ENCODE results near the gene ORC4.

The ORC4 gene

DNA sequence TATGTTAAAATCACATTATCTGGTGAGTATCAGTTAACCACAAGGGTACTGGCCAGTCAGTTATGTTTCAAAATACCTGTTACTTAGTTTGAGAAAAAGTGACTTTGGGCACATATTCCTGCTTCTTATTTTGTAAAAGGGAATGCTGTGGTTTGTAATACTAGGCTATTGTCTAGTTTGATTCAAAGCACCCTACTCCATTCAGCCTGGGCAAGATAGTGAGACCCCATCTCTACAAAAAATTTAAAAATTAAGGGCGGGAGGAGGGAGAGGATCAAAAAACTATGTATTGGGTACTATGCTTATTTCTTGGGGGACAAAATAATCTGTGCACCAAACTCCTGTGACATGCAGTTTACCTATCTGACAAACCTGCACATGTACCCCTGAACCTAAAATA is 19.2 kb upstream of the ORC4 start:
- H3K4me1 ChIP-seq (ENCODE audit: insufficient read depth, low read length) = peaks cover 10% of the 10 kb centered on the region
- H3K36me3 ChIP-seq (ENCODE audit: insufficient read depth, low read depth, low read length) = no peaks in the 10 kb centered on the region
- no peak overlapping the region for H3K27ac ChIP-seq (ENCODE audit: low read length)

DNA sequence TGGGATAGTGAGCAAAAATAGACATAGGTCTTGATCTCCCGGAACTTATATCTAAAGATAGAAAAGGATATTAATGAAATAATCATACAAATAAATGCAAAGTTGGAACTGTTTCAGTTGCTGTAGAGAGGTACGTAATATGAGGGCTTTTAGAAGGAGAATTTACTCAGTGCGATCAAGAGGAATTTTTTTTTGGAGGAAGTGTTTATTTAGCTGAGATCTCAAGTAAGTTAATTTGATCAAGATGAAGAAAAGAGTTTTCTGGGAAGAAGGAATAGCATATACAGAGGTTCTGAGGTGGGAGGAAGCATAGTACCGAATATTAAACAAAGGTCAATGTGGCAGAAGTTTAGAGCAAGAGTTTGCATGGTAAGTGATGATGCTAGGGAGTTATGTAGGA is 11.7 kb upstream of the ORC4 start:
- no peaks in the 10 kb centered on the region for H3K27me3 ChIP-seq (ENCODE audit: insufficient read depth, low read length)
- H3K9me3 ChIP-seq (ENCODE audit: insufficient read depth, low read depth, low read length) = no peaks in the 10 kb centered on the region
- no peak overlapping the region for H3K27ac ChIP-seq (ENCODE audit: low read length)
- no peak overlapping the region for H3K4me3 ChIP-seq (ENCODE audit: low read length)
- no peaks in the 10 kb centered on the region for H3K4me1 ChIP-seq (ENCODE audit: insufficient read depth, low read length)
- H3K9ac ChIP-seq (ENCODE audit: low read depth, low read length) = no peak overlapping the region
- H3K36me3 ChIP-seq (ENCODE audit: insufficient read depth, low read depth, low read length) = no peaks in the 10 kb centered on the region

More for the DNA sequence above, 19.2 kb upstream of the ORC4 start:
- no peaks in the 10 kb centered on the region for H3K9me3 ChIP-seq (ENCODE audit: insufficient read depth, low read depth, low read length)
- no peaks in the 10 kb centered on the region for H3K27me3 ChIP-seq (ENCODE audit: insufficient read depth, low read length)
- no peak overlapping the region for H3K9ac ChIP-seq (ENCODE audit: low read depth, low read length)
- no peak overlapping the region for H3K4me3 ChIP-seq (ENCODE audit: low read length)

DNA sequence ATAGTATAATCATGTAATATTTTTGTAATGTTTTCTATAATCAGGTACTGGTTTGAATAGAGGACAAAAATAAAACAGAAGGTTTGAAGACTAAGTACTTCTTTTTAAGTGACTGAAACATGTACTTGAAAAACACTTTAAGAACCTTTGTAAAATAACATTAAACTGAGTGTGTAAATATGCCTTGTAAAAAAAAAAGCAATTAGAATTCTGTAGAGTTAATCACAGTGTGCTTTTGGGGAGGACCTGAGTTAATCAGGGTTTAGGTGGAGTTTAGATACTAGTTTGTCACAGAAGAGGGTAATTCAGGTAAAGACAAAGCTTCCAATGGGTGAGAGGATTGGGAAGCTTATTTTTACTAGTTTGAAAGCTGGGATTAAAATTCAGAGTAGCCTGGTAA is 10.6 kb upstream of the ORC4 start:
- Histone ChIP-seq H3K9me3 (ENCODE audit: insufficient read depth, low read depth, low read length) (no peaks in the 10 kb centered on the region), H3K36me3 (ENCODE audit: insufficient read depth, low read depth, low read length) (no peaks in the 10 kb centered on the region), H3K27ac (ENCODE audit: low read length) (no peak overlapping the region), H3K4me3 (ENCODE audit: low read length) (no peak overlapping the region), H3K9ac (ENCODE audit: low read depth, low read length) (no peak overlapping the region), H3K27me3 (ENCODE audit: insufficient read depth, low read length) (no peaks in the 10 kb centered on the region), H3K4me1 (ENCODE audit: insufficient read depth, low read length) (no peaks in the 10 kb centered on the region)

DNA sequence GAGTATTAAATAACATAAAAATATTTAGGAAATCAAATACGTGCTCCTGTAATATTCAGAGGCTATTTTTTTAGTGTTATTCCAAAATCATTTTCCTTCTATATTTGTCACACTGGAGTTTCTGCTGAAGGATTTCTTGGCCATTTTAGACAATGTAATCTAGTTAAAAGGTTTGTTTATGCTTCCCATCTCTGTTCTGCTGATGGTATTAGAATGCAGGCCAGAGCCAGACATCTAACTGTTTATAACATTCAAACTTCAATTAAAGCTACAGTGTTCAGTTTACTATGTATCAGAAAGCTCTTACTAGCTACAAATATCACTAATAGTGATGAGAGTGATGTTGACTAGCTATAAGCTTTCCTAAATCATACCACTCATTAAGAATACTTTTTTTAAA is 8.2 kb upstream of the ORC4 start:
- Histone ChIP-seq H3K36me3 (ENCODE audit: insufficient read depth, low read depth, low read length) (0 out of 2 replicates have a peak, but pooled peaks cover 4% of the 10 kb centered on the region), H3K27ac (ENCODE audit: low read length) (no peak overlapping the region), H3K27me3 (ENCODE audit: insufficient read depth, low read length) (no peaks in the 10 kb centered on the region), H3K4me1 (ENCODE audit: insufficient read depth, low read length) (no peaks in the 10 kb centered on the region), H3K9me3 (ENCODE audit: insufficient read depth, low read depth, low read length) (no peaks in the 10 kb centered on the region), H3K9ac (ENCODE audit: low read depth, low read length) (no peak overlapping the region), H3K4me3 (ENCODE audit: low read length) (no peak overlapping the region)

DNA sequence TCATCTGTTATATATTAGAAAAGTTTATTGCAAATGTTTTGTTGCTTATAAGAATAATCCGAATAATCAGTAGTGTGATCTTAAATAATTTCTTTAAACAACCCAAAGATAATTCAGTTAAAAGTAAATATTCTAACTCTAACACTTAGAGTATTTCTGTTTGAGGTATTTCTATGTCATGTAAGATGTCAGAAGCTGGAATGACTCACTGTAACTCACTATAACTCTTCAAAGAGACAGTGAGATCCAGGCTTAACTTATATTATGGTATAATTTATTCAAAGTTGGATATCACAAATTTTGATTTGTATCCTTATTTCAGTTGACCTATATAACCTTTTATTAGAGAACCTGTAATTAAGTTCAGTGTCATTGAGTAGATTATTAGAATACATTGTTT is 7.3 kb upstream of the ORC4 start:
- no peaks in the 10 kb centered on the region for H3K27me3 ChIP-seq (ENCODE audit: insufficient read depth, low read length)
- no peaks in the 10 kb centered on the region for H3K9me3 ChIP-seq (ENCODE audit: insufficient read depth, low read depth, low read length)
- peaks cover 1% of the 10 kb centered on the region; the same call in 1 of the 2 replicates for H3K4me1 ChIP-seq (ENCODE audit: insufficient read depth, low read length)
- H3K27ac ChIP-seq (ENCODE audit: low read length) = no peak overlapping the region
- H3K4me3 ChIP-seq (ENCODE audit: low read length) = no peak overlapping the region
- no peak overlapping the region for H3K9ac ChIP-seq (ENCODE audit: low read depth, low read length)
- 0 out of 2 replicates have a peak, but pooled peaks cover 4% of the 10 kb centered on the region for H3K36me3 ChIP-seq (ENCODE audit: insufficient read depth, low read depth, low read length)

DNA sequence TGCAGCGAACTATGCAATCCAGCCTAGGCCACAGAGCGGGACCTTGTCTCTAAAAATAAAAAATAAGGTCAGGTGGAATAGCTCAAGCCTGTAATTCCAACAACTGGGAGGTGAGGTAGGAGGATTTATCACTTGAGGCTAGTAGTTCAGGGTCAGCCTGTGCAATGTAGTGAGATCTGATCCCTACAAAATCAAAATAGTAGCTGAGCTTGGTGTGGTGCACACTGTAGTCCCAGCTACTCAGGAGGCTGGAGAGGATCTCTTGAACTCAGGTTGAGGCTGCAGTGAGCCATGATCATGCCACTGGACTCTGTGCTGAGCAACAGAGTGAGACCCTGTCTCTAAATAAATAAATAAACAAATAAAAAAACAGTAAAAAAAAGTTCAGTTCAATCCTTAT is 6.0 kb upstream of the ORC4 start:
- Histone ChIP-seq H3K36me3 (ENCODE audit: insufficient read depth, low read depth, low read length) (0 out of 2 replicates have a peak, but pooled peaks cover 4% of the 10 kb centered on the region), H3K9me3 (ENCODE audit: insufficient read depth, low read depth, low read length) (no peaks in the 10 kb centered on the region), H3K4me3 (ENCODE audit: low read length) (no peak overlapping the region), H3K9ac (ENCODE audit: low read depth, low read length) (no peak overlapping the region), H3K27ac (ENCODE audit: low read length) (no peak overlapping the region), H3K4me1 (ENCODE audit: insufficient read depth, low read length) (peaks cover 10% of the 10 kb centered on the region; the same call in 1 of the 2 replicates), H3K27me3 (ENCODE audit: insufficient read depth, low read length) (no peaks in the 10 kb centered on the region)

DNA sequence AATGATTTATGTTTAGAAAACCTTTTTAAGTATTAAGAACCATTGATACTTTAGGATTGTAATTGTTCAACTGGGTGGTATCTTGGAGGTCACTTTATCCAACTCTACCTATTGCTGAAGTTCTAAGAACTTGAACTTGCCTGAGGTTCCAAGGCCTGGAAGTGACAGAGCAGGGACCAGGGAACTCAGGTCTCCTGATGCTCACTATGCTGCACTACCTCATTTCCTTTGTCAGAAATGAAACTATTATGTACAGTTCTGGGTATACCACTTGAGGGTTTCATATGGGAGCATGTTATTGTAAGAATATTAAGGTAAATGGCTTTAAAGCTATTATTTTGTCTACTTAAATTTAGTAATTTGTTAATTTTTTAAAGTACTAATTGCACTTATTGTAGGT is 3.3 kb upstream of the ORC4 start:
- Histone ChIP-seq H3K4me3 (ENCODE audit: low read length) (no peak overlapping the region), H3K27me3 (ENCODE audit: insufficient read depth, low read length) (no peaks in the 10 kb centered on the region), H3K27ac (ENCODE audit: low read length) (no peak overlapping the region), H3K9ac (ENCODE audit: low read depth, low read length) (no peak overlapping the region; the same call in 1 of the 2 replicates), H3K36me3 (ENCODE audit: insufficient read depth, low read depth, low read length) (0 out of 2 replicates have a peak, but pooled peaks cover 4% of the 10 kb centered on the region), H3K9me3 (ENCODE audit: insufficient read depth, low read depth, low read length) (no peaks in the 10 kb centered on the region), H3K4me1 (ENCODE audit: insufficient read depth, low read length) (peaks cover 10% of the 10 kb centered on the region; the same call in 1 of the 2 replicates)

DNA sequence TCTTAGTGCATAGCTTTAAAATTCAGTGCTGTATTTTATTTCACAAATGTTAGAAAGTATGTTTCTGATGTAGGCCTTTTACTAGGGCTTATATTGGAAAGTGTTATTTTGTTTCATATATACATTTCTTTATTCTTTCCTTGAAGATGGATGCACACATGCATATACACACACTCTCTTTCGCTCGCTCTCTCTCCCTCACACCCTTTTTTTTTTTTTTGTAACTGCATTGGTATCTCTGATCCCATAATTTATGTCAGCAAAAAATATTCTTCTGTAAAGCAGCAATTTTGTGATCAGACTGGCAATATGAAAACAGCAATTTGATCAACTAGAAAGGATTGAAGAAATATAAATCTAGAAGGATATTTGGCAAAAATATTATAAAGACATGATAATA is 2.3 kb upstream of the ORC4 start:
- H3K4me1 ChIP-seq (ENCODE audit: insufficient read depth, low read length) = peaks cover 14% of the 10 kb centered on the region; the same call in 1 of the 2 replicates
- no peak overlapping the region for H3K27ac ChIP-seq (ENCODE audit: low read length)
- no peak overlapping the region; the same call in 1 of the 2 replicates for H3K9ac ChIP-seq (ENCODE audit: low read depth, low read length)
- H3K36me3 ChIP-seq (ENCODE audit: insufficient read depth, low read depth, low read length) = 0 out of 2 replicates have a peak, but pooled peaks cover 4% of the 10 kb centered on the region
- H3K9me3 ChIP-seq (ENCODE audit: insufficient read depth, low read depth, low read length) = no peaks in the 10 kb centered on the region
- H3K4me3 ChIP-seq (ENCODE audit: low read length) = peak overlapping the region; percentile 93; the same call in 1 of the 2 replicates
- no peaks in the 10 kb centered on the region for H3K27me3 ChIP-seq (ENCODE audit: insufficient read depth, low read length)

DNA sequence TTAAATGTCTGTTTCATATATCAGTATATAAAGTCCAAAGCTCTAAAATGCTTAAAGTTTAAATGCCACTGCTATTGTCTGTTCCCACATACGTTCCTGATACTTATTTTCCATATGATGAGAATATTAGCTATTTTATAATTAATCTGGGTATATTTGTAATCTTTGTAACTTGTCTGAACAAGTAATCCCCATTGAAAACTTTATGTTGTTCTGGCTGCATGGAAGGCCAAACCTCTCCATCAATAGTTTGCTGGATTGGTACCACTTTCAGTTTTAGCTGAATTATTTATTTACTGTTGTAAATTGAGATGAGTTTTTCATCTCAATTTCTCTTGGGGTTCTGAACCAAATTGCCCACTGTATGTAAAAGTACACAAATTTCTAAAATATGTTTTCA is 1.8 kb upstream of the ORC4 start:
- peak overlapping the region; percentile 93; the same call in 1 of the 2 replicates for H3K9ac ChIP-seq (ENCODE audit: low read depth, low read length)
- H3K4me3 ChIP-seq (ENCODE audit: low read length) = peak overlapping the region; percentile 93
- no peak overlapping the region for H3K27ac ChIP-seq (ENCODE audit: low read length)
- H3K4me1 ChIP-seq (ENCODE audit: insufficient read depth, low read length) = peaks cover 14% of the 10 kb centered on the region; the same call in 1 of the 2 replicates
- no peaks in the 10 kb centered on the region for H3K9me3 ChIP-seq (ENCODE audit: insufficient read depth, low read depth, low read length)
- H3K27me3 ChIP-seq (ENCODE audit: insufficient read depth, low read length) = no peaks in the 10 kb centered on the region
- 0 out of 2 replicates have a peak, but pooled peaks cover 4% of the 10 kb centered on the region for H3K36me3 ChIP-seq (ENCODE audit: insufficient read depth, low read depth, low read length)

DNA sequence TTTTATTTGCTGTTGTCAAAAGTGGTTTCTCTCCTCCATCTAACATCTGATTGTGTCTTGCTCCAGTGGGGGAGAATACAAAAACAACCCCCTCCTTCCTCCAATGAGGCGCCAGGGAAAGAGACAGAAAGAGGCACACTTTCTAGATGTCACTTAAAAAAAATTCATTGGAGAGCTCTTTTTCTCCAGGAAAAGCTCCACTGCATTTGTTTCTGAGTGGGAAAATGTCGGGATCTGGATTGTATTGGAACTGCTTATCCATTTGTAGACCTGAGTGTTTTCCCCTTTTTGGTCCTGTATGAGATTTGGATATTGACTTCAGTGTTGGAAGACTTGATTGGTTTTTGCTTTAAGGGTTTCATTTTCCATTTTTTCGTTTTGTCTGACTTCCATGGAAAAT is 1.3 kb upstream of the ORC4 start:
- Histone ChIP-seq H3K27me3 (ENCODE audit: insufficient read depth, low read length) (no peaks in the 10 kb centered on the region), H3K4me1 (ENCODE audit: insufficient read depth, low read length) (peaks cover 14% of the 10 kb centered on the region; the same call in 1 of the 2 replicates), H3K27ac (ENCODE audit: low read length) (peak overlapping the region; percentile 14)

DNA sequence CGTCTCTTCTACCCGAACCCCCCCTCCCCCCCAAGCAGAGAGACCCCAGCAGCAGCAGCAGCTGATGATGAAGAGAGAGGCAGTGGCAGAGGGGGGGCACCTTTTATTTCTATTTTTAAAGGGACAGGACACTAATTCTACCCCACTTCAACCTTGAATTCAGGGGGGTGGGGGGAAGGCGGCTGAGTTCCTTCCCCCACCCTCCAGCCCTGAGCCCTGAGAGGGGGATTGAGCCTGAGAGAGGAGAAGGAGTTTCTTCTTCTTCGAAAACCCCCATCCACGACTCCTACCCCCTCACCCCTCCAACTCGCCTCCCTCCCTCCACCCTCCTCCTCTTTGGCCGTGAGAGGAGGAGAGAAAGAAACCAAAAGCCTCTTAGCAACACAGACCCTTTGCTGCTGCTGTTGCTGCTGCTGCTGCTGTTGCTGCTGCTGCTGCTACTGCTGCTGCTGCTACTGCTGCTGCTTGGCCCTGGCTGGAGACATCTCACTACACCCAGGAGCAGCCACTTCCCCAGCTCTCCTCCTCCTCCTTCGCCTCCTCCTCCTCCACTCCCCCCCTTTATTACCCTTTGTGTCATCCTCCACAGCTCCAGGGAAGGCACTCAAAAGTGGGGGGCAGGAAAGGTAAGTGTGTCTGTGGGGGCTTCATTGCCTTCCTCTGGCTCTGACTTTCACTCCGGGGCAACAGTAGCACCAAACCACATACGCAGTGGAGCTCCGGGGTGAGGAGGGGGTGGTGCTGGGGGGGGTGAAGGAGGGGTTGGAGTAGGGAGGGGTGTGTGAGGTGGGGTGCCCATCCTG is 723 bp upstream of the ORC4 start, which contains the start of gene MBD5:
Gene MBD5, plus strand, starts transcription at position 33 of the 803 bp plus-strand sequence.
- Histone ChIP-seq H3K27me3 (ENCODE audit: insufficient read depth, low read length) (no peaks in the 10 kb centered on the region), H3K27ac (ENCODE audit: low read length) (peak within 1 kb of the TSS; percentile 78), H3K9ac (ENCODE audit: low read depth, low read length) (peak within 1 kb of the TSS; percentile 93), H3K36me3 (ENCODE audit: insufficient read depth, low read depth, low read length) (0 out of 2 replicates have a peak, but pooled peaks cover 4% of the 10 kb centered on the region), H3K4me3 (ENCODE audit: low read length) (peak within 1 kb of the TSS; percentile 93), H3K4me1 (ENCODE audit: insufficient read depth, low read length) (peaks cover 14% of the 10 kb centered on the region; the same call in 1 of the 2 replicates), H3K9me3 (ENCODE audit: insufficient read depth, low read depth, low read length) (no peaks in the 10 kb centered on the region)

More for the DNA sequence above, 1.3 kb upstream of the ORC4 start:
- no peaks in the 10 kb centered on the region for H3K9me3 ChIP-seq (ENCODE audit: insufficient read depth, low read depth, low read length)
- H3K4me3 ChIP-seq (ENCODE audit: low read length) = peak overlapping the region; percentile 93
- peak overlapping the region; percentile 93; the same call in 1 of the 2 replicates for H3K9ac ChIP-seq (ENCODE audit: low read depth, low read length)
- H3K36me3 ChIP-seq (ENCODE audit: insufficient read depth, low read depth, low read length) = 0 out of 2 replicates have a peak, but pooled peaks cover 4% of the 10 kb centered on the region

DNA sequence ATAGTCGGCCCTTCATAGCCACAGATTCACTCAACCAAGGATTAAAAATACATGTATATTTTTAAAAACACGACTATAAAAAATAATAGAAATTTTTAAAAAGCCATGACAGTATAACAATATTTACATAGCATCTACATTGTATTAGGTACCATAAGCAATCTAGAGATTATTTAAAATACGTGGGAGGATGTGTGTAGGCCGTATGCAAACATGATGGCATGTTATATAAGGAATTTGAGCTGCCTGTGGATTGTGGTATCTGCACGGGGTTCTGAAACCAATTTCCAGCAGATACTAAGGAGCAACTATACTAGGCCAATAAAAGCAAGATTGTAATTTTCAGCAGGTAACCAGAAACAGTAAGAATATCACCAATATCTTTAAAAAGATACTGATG is 5.9 kb downstream of the ORC4 start:
- Histone ChIP-seq H3K9me3 (ENCODE audit: insufficient read depth, low read depth, low read length) (no peaks in the 10 kb centered on the region), H3K27ac (ENCODE audit: low read length) (no peak overlapping the region), H3K36me3 (ENCODE audit: insufficient read depth, low read depth, low read length) (no peaks in the 10 kb centered on the region), H3K4me3 (ENCODE audit: low read length) (no peak overlapping the region), H3K9ac (ENCODE audit: low read depth, low read length) (no peak overlapping the region), H3K27me3 (ENCODE audit: insufficient read depth, low read length) (no peaks in the 10 kb centered on the region), H3K4me1 (ENCODE audit: insufficient read depth, low read length) (0 out of 2 replicates have a peak, but pooled peaks cover 4% of the 10 kb centered on the region)
